Lower leg skin (tissue), 3 donors: ENCODE measurements around the gene ARHGAP23.

ENCODE experiments used
- CTCF ChIP-seq, 3 donors: fragments of 450-650 bp; IDR thresholded peaks; one replicate each; pipeline ENCODE4 v1.5.1; 2016; ENCODE audit warnings: antibody characterized with exemption in 3 of 3, mild to moderate bottlenecking in 3 of 3, moderate library complexity in 2 of 3
- POLR2A ChIP-seq, 2 donors: fragments of 450-650 bp; IDR thresholded peaks; one replicate each; pipeline ENCODE4 v1.6.1; 2016 to 2017; ENCODE audit warnings: antibody characterized with exemption in 2 of 2, mild to moderate bottlenecking in 1 of 2, moderate library complexity in 1 of 2

GRCh38 chr17:38540514-38541045 lies 112.3 kb downstream of the ARHGAP23 start:
- TF ChIP-seq CTCF (IDR thresholded peaks at IDR 0.05) (no peak), POLR2A (IDR thresholded peaks at IDR 0.05) (no peak)
